Renal cortical epithelial cell (primary cell): Measurements from ENCODE around the gene MIA2. TPM values are rescaled to one million over a fixed set of nuclear protein-coding genes. Genes with fewer than 3 reads are reported as not detected.
A peak's percentile ranks its signal among the peaks of the same experiment; 100 is the strongest.
"Not testable (repeated sequence)": the region's sequence is repeated elsewhere in the genome, so short reads cannot be mapped to it uniquely, and the experiment has no call there.

Experiments used
- DNase-seq: peaks from one replicate; pipeline ENCODE4 v3.0.0-alpha.2; 2011; ENCODE audit warnings: low read depth
- total RNA-seq: library from RNA; depleted of rRNA; stranded (reverse); fragments of >200 nt; gene quantifications from 2 replicates; pipeline ENCODE4 v1.2.3, GENCODE V29; 2014

Gene MIA2
- total RNA-seq: 41.8 and 81.8 TPM in 2 replicates

DNA sequence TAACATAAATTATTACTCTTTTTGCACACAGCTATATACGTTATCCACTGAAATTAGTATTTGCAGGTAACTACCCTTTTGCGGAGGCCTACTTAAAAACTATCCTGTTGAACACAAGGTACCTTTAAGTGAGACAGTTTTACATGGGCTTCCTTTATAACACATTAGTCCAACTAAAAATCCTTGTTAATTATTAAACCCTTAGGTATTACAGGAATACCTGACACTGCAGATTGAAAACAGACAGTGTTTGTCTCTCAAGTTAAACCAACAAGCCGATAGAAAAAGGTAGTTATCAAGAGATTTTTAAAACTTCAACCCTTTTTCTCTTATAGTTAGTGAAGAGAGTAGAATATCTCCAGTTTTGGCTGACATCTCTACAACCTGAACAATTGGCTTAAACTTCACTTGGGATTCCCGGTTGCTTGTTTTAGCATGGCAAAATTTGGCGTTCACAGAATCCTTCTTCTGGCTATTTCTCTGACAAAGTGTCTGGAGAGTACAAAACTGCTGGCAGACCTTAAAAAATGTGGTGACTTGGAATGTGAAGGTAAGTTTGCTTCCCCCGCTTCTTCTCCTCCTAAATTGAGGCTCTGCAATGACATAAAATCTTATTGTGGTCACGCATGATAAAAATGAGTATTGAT, at the start of gene MIA2:
TSS of gene MIA2 (plus strand) at position 236 of the 647 bp plus-strand sequence. CDS start at position 436, 200 bp downstream.
- DNase-seq: peak; percentile 80

DNA sequence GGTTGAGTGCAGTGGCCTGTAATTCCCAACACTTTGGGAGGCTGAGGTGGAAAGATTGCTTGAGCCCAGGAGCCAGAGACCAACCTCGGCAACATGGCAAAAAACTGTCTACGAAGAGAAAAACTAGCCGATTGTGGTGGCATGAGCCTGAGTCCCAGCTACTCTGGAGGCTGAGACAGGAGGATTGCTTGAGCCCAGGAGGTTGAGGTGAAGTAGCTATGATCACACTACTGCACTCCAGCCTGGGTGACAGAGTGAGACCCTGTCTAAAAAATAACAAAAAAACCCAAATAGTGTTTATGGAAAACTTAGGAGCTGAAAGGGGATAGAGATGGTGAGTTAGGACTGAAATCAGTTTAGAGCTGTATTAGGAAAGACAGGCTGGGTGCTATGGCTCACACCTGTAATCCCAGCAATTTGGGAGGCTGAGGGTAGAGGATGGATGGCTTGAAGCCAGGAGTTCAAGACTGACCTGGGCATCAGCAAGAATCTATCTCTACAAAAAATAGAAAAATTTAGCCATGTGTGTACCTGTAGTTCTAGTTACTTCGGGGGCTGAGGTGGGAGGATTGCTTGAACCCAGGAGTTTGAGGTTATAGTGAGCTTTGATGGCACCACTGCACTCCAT, 49.0 kb upstream of the MIA2 start:
- DNase-seq: no peak

DNA sequence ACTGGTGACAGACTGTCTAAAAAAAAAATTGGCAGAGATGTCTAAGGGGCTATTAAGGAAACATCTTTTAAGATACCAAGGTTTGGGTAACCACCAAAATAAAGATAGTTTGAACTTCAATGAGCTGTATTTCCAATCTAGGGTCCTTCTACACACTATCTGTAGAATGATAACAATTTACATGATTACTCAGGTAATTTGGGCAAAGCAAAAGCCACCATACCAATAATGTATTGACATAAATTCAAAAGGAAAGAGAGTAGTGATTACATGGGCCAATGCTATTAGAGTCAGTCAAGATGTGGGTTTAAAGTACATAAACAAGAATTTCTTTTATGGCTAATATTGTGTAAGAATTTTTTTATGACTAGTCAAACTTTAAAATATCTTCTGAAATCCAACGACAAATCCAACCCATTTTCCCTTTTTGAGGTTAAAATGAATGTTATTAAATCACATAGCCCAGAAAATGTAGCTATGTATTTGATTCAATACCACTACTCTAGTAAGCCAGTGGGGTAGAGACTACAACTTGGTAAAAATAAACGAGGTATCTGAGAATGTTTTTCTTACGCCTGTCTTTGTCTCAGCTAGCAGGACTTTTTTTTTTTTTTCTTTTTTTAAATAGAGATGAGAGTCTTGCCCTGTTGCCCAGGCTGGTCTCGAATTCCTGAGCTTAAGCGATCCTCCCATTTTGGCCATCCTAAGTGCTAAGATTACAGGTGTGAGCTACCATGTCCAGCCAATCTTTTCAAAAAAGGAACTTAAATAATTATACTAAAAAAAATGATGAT, 48.3 kb upstream of the MIA2 start:
- no peak for DNase-seq

GRCh38 chr14:39186941-39187525, 46.7 kb upstream of the MIA2 start:
- DNase-seq: no peak

DNA sequence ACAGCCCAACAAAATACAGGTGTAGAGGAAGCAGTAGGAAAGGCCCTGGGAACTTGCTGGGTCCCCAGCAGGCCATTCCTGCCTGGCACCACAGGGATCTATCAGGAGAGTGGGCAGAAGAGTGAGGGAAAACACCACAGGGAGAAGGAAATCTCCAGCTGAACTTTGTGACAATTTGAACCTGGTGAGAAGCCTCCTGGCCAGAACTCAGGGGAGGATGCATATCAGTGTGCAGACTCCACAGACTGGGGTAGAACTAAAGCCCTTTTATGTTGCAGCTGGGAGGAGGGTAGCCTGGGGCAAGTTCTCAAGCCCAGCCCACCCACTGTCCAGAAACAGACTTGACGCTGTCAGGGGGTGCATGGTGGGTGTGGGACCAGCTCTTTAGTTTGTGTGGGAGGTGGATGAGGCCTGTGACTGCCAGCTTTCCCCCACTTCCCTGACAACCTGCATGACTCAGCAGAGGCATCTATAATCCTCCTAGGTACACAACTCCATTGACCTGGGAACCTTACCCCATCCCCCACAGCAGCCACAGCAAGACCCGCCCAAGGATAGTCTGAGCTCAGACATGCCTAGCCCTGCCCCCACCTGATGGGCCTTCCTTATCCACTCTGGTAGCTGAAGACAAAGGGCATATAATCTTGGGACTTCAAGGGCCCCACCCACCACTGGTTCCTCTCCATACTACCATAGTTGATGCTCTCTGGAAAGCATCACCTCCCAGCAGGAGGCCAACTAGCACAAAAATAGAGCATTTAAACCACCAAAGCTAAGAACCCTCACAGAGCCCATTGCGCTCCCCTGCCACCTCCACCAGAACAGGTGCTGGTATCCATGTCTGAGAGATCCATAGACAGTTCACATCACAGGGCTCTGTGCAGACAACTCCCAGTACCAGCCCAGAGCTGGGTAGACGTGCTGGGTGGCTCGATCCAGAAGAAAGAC, 29.8 kb upstream of the MIA2 start:
- DNase-seq: peak; percentile 55

GRCh38 chr14:39207430-39207829, 26.3 kb upstream of the MIA2 start:
- DNase-seq: not testable (repeated sequence)

- no peak for DNase-seq
Measured at GRCh38 chr14:39211109-39211741, 22.5 kb upstream of the MIA2 start.

- DNase-seq: peak; percentile 13
Measured at GRCh38 chr14:39212034-39212433, 21.7 kb upstream of the MIA2 start.

DNA sequence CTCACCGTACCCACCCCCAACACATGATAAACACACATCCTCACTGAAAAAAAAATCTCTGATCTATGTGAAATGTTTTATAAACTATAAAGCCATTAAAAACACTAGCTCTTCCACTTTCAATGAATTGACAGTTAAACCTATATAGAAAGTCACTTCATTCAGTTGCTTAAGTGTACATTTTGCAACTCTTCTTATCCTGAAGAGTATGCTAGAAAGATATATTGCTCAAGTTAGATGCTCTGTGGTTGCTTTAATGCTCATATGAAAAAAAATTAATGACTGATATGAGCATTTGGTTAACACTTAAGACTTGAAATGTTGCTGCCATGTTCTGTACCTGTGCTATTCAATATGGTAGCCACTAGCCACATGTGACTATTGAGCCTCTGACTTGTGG, 21.0 kb upstream of the MIA2 start:
- DNase-seq: no peak

- peak; percentile 28 for DNase-seq
Measured at GRCh38 chr14:39217214-39217879, 16.4 kb upstream of the MIA2 start.

- DNase-seq: peak; percentile 56
Measured at GRCh38 chr14:39218171-39218769, 15.4 kb upstream of the MIA2 start.

GRCh38 chr14:39219075-39219499, 14.6 kb upstream of the MIA2 start:
- peak; percentile 32 for DNase-seq

DNA sequence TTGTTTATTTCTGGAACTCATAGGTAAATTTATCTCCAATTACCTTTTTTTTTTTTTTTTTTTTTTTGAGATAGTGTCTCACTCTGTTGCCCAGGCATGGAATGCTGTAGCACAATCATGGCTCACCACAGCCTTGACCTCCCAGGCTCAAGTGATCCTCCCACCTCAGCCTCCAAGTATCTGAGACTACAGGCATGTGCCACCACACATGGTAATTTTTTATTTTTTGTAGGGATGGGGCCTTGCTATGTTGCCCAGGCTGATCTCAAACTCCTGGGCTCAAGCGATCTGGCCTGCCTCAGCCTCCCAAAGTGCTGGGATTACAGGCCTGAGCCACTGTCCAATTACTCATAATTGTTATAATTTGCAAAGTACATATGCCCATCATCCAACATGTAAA, 13.2 kb upstream of the MIA2 start:
- not testable (repeated sequence) for DNase-seq

DNA sequence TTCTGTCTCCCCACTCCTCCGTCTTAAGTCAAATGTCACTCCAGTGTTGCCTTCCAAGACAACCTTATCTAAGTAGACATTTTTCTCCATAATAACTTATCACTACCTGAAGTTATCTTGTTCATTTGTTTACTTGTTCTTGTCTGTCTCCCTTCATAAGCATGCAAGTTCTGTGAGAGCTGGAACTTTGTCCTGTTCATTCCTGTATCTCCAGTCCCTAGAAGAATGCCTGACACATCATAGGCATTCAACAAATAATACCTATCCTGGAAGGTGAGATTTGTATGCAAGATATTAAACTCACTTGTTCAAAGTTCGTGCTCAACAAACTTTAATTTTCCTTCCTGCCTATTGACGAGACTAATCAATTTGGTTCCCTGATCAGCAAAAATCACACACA, 5.7 kb upstream of the MIA2 start:
- DNase-seq: no peak

- DNase-seq: no peak
Measured at GRCh38 chr14:39228509-39229221, 5.0 kb upstream of the MIA2 start.

GRCh38 chr14:39229222-39229543, 4.5 kb upstream of the MIA2 start:
- DNase-seq: no peak

DNA sequence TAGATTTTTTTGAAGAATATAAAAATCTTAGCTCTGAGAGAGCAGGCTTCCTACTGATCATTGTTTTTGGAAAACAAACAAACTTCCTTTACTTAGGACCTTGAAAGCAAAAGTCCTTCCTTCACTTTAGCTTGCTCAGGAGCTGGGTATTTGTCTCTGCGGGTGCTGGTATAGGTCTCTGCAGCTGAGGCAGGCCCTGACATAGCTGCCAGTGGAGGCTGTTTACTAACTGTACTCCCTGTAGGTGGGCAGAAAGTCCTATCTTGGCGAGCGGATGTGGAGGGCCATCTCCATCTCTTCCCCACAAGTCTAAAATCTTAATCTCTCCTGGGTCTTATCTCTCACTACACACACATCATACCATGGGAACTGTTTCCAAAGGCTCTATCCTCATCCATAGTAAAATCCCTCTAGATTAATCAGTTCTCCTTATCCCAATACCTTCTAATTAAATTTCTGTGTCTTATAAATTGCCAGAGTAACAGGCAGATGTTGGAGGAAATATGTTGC, 4.1 kb upstream of the MIA2 start:
- DNase-seq: no peak

DNA sequence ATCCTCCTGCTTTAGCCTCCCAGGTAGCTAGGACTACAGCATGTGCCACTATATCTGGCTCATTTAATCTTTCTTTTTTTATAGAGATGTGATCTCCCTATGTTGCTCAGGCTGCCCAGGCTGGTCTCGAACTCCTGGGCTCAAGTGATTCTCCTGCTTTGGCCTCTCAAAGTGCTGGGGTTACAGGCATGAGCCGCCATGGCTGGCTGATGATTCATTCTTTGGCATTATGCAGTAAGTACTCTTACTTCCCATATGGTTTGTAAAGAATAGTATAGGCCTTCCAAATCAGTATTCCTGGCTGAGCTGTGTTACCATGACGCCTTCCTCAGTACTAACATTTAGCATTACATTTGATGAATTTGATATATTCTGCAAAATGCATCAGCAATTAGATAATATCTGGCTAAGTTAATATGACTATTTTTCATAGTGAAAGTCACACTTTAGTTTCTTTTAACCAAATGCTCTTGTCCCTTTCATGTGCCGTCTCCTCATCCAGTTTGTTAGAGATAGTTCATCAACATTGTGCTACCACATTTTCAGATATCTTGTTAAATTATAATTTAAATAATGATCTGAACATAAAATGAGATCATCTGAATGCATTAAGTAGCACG, 3.2 kb upstream of the MIA2 start:
- no peak for DNase-seq
